C4-2B (cell line): ENCODE results near the gene LRMDA.

Source experiments
- H3K27ac ChIP-seq: fragments of 450-650 bp; 2 replicates; pipeline ENCODE4 v1.5.1; 2017
- ZFX ChIP-seq: fragments of 450-650 bp; IDR thresholded peaks from 2 replicates; pipeline ENCODE4 v1.6.1; 2017
- TF ChIP-seq, protein P1 (sequence below): fragments of 450-650 bp; conservative IDR thresholded peaks from 2 replicates; pipeline ENCODE4 v1.5.1; 2017; ENCODE audit warnings: mild to moderate bottlenecking

Gene LRMDA

DNA sequence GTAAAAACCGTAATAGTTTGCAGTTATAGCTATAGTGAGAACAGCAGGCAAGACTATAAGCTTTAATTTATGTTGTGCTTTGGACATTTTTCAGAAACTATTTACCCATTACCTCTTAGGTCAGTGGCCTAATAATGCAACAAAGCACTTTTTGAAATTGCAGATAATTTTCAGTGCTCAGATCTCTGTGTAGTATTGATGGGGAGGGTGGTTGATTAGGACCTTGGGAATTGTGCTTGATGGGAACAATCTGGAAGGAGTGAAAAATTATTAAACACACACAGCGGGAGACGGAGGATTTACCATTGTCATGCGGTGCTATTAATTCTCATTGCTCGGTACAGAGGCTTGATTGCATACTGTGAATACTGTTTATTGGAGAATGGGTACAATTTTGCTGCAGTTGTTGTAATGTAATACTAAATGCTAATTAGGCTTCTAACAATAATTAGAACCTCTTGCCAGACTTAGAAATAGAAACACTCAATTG lies 304.8 kb downstream of the LRMDA start:
- H3K27ac ChIP-seq, result no peak overlapping the region
- TF ChIP-seq, protein P1, sequence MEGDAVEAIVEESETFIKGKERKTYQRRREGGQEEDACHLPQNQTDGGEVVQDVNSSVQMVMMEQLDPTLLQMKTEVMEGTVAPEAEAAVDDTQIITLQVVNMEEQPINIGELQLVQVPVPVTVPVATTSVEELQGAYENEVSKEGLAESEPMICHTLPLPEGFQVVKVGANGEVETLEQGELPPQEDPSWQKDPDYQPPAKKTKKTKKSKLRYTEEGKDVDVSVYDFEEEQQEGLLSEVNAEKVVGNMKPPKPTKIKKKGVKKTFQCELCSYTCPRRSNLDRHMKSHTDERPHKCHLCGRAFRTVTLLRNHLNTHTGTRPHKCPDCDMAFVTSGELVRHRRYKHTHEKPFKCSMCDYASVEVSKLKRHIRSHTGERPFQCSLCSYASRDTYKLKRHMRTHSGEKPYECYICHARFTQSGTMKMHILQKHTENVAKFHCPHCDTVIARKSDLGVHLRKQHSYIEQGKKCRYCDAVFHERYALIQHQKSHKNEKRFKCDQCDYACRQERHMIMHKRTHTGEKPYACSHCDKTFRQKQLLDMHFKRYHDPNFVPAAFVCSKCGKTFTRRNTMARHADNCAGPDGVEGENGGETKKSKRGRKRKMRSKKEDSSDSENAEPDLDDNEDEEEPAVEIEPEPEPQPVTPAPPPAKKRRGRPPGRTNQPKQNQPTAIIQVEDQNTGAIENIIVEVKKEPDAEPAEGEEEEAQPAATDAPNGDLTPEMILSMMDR, result no peak
- no peak for TF ChIP-seq ZFX

DNA sequence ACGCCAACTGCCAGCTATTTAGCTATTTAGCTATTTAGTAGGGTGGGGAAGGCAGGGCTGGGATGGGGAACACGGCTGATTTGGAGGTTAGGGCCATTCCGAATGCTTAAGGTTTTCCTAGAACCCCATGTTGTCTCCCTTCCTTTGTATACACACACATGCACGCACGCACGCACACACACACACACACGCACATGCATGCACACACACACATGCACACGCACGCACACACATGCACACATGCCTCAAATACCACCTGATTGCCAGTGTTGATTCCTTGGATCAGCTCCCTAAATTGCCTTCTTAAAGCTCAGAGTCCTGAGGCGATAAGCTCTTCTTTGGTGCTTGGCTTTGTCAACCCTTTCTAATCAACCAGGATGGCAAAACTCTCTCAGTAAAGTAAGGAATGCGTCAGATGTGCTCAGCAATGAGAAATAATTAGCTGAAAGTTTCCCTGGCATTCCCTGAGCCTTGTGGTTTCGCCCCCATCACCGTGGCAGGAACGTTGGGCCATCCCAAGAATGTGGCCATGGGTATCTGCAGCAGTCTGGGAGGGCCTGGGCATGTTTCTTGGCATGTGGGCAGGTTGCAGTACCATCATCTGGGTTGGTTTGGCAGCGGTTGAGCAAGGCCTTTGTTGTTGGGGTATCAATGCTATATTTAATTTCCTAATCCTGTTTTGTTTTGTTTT lies 305.6 kb downstream of the LRMDA start:
- TF ChIP-seq, protein P1, result no peak
- TF ChIP-seq ZFX, result no peak

DNA sequence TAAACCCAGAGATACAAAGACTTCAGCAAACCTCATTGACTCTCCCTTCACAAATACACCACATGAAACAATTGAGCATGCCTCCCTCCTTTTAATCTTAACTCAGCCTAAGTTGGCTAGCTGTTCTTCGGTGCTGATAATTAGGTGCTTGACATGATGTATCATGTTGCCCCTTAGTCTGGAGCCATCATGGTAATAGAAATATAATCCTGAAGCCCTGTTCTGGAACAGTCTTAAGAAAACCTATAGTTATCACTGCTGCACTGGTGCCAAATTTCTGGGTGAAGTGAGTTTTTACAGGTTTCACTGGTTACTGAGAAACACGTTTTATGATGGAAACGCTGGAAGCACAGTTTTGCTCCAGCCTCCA lies 306.1 kb downstream of the LRMDA start:
- no peak for TF ChIP-seq ZFX
- TF ChIP-seq, protein P1, result no peak
- H3K27ac ChIP-seq, result no peak overlapping the region

More for the DNA sequence above, 305.6 kb downstream of the LRMDA start:
- no peak overlapping the region for H3K27ac ChIP-seq

DNA sequence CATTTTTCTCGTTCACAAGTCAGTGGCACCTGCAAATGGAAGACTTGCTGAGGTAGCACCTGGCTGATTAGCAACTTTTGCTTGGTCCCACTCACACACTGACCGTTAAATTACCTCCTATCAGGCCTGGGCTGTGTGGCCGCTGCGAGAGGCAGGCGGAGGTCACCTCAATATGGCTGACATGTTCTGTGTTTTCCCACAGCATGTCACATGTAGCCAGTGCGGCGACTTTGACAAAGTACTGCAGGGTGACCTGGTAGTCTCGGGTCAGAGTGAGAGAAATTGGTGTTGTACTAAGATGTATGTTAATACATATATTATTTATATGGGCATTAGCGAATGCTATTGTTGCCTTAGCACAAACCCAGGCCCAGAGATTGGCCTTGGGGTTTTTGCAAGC lies 307.5 kb downstream of the LRMDA start:
- peak overlapping the region; percentile 14; the same call in 1 of the 2 replicates for H3K27ac ChIP-seq
- TF ChIP-seq ZFX, result no peak
- TF ChIP-seq, protein P1, result no peak

DNA sequence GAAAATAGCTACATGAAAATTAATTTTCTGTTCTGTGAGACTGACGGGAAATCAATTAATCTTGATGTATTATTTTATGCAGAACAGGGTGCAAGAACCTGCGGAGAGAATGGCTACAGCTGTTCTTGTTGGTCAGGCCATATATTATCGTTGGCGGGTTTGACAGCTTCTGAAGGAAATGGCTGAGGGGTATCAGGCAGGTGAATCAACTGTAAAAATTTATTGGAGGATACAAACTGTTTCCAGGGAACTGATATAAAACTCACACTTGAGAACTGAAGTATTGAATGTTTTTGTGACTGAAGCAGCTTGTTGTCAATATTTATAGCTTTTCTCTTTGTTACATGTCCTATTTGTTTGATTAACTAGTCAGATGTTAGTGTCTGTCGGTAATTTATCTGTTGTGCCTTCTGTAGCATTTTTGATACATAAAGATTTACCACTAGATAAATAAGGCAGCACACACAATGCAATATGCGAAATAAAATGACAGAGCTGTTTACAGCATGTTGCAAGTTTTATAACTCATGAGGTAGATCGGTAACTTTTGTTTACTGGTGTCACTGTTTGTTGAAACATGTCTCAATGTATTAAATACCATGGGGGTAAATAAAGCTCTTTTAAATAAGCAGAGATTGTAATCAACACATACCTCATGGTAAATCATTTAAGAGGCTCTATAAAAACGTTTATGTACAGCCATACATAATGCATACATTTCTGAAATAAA lies 308.2 kb downstream of the LRMDA start:
- TF ChIP-seq ZFX, result no peak
- TF ChIP-seq, protein P1, result no peak
- peak overlapping the region; percentile 59 for H3K27ac ChIP-seq

DNA sequence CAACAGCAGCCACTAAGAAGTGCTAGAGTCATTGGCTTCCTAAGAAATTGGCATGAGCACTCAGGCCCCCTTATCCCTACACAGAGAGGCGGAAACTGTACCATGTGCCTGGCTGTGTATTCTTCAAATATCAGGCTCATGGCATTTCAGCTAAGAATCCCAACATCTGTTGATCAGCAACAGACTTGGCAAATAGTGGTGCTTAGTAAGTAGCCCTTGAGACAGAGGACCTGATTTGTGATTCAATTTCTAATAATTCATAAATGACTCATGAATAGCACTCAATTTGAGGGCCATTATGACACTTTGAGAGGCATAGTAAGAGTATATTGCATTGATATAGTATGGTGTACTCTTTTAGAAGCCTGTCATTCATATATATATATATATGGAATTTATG lies 309.1 kb downstream of the LRMDA start:
- H3K27ac ChIP-seq, result peak overlapping the region; percentile 59
- TF ChIP-seq ZFX, result no peak
- TF ChIP-seq, protein P1, result no peak

GRCh38 chr10:75742355-75742754 lies 310.9 kb downstream of the LRMDA start:
- H3K27ac ChIP-seq, result no peak overlapping the region
- TF ChIP-seq, protein P1, result no peak
- no peak for TF ChIP-seq ZFX
